Measurements from ENCODE around the gene CNR2. TPM values are rescaled to one million over a fixed set of nuclear protein-coding genes. Genes with fewer than 3 reads are reported as not detected.

CNR2 gene
- total and polyA plus RNA-seq, 2 donors from 2014 or later, result 0.57 TPM; not detected in 1

DNA sequence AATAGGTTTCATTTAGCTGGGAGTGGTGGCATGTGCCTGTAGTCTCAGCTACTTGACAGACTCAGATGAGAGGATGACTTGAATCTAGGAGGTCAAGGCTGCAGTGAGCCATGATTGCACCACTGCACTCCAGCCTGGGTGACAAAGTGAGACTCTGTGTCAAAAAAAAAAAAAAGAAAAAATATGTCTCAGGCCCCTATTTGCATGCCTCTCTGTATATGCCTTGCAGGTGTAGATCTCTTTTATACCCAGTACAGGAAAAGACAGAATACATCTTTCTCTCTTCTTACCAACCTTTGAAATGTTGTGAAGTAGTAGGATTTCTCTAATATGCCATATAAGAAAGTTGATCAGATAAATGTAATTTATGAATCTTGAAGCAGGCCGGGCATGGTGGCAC lies 6.4 kb downstream of the CNR2 start:
- FAIRE-seq (no peak), DNase-seq (no peak)
- no peaks in the 10 kb centered on the region for H3K9me3 ChIP-seq (ENCODE audit: control insufficient read depth in 2 of 3, insufficient read depth in 1 of 3, low read length in 3 of 3)
- intact Hi-C loops (cut with DNase I), result no loop called here
- H3K27me3 ChIP-seq (ENCODE audit: control insufficient read depth, insufficient read depth, low read length), result peaks cover 5% of the 10 kb centered on the region
- TF ChIP-seq, protein P1, sequence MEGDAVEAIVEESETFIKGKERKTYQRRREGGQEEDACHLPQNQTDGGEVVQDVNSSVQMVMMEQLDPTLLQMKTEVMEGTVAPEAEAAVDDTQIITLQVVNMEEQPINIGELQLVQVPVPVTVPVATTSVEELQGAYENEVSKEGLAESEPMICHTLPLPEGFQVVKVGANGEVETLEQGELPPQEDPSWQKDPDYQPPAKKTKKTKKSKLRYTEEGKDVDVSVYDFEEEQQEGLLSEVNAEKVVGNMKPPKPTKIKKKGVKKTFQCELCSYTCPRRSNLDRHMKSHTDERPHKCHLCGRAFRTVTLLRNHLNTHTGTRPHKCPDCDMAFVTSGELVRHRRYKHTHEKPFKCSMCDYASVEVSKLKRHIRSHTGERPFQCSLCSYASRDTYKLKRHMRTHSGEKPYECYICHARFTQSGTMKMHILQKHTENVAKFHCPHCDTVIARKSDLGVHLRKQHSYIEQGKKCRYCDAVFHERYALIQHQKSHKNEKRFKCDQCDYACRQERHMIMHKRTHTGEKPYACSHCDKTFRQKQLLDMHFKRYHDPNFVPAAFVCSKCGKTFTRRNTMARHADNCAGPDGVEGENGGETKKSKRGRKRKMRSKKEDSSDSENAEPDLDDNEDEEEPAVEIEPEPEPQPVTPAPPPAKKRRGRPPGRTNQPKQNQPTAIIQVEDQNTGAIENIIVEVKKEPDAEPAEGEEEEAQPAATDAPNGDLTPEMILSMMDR (IDR thresholded peaks at IDR 0.05; ENCODE audit: borderline replicate concordance, extremely low read depth, insufficient read depth), result no peak
- H3K9ac ChIP-seq (ENCODE audit: low read length in 3 of 3), result no peak overlapping the region
- H3K4me1 ChIP-seq (ENCODE audit: control insufficient read depth in 2 of 3, insufficient read depth in 2 of 3, low read depth in 1 of 3, low read length in 3 of 3), result peaks cover 0 to 4% (median 0%) of the 10 kb centered on the region in 3 donors
- no peak overlapping the region for H3K4me3 ChIP-seq (ENCODE audit: low read length in 3 of 3)
- H3K27ac ChIP-seq (ENCODE audit: low read depth in 2 of 2, low read length in 2 of 2), result no peak overlapping the region
- no peaks in the 10 kb centered on the region for H3K36me3 ChIP-seq (ENCODE audit: control insufficient read depth in 2 of 3, insufficient read depth in 3 of 3, low read length in 3 of 3)

DNA sequence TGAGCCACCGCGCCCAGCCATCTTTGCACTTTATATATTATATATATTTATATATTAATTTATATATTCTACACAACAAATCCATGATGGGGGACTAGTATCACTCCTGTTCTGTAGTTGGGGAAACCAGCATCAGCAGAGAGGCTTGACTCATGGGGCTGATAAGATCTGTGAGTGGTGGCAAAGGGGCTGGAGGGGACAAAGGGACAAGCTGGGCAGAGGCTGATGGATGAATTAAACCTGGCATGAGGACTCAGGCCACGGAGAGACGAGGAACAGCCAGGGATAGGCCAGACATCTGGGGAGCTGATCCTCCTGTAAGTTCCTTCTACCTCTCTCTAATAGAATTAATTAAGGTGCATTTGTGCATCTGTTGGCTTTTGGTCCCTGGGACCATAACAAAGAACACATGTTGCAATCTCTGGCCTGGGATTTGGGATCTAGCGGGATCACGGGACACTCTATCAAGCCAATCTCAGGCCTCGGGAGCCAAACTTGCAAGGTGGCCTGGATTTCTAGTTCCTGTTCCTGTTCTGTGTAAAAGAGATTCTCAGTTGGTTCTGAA lies 7.6 kb downstream of the CNR2 start:
- FAIRE-seq, result no peak
- peaks cover 0 to 4% (median 0%) of the 10 kb centered on the region in 3 donors for H3K4me1 ChIP-seq (ENCODE audit: control insufficient read depth in 2 of 3, insufficient read depth in 2 of 3, low read depth in 1 of 3, low read length in 3 of 3)
- H3K4me3 ChIP-seq (ENCODE audit: low read length in 3 of 3), result no peak overlapping the region
- H3K27ac ChIP-seq (ENCODE audit: low read depth in 2 of 2, low read length in 2 of 2), result no peak overlapping the region
- no peaks in the 10 kb centered on the region for H3K36me3 ChIP-seq (ENCODE audit: control insufficient read depth in 2 of 3, insufficient read depth in 3 of 3, low read length in 3 of 3)
- DNase-seq, result no peak
- intact Hi-C loops (cut with DNase I), result no loop called here
- H3K9ac ChIP-seq (ENCODE audit: low read length in 3 of 3), result no peak overlapping the region
- TF ChIP-seq, protein P1 (IDR thresholded peaks at IDR 0.05; ENCODE audit: borderline replicate concordance, extremely low read depth, insufficient read depth), result no peak
- H3K9me3 ChIP-seq (ENCODE audit: control insufficient read depth in 2 of 3, insufficient read depth in 1 of 3, low read length in 3 of 3), result no peaks in the 10 kb centered on the region
- peaks cover 5% of the 10 kb centered on the region for H3K27me3 ChIP-seq (ENCODE audit: control insufficient read depth, insufficient read depth, low read length)

DNA sequence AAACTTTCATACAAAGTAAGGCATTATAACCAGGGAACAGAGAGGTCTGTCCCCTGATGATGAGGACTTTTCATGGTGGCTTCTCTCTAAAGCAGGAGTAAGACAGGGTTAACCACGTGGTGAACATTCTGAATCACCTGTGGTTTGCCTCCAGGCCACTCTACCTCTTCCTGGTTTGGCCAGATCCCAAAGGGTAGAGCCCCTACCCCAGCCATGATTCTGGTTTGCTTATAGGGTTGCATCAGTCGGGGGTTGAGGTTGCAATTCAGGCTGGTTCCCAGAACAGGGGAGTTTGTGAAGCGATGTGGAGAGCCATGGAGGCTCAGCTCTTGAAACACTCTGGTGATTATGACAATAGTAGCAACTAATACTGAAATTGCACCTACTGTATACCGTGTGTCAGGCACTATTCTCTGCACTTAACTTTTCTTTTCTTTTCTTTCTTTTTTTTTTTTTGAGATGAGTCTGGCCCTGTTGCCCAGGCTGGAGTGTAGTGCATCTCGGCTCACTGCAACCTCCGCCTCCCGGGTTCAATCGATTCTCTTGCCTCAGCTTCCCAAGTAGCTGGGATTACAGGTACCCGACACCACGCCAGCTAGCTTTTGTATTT lies 8.3 kb downstream of the CNR2 start:
- peaks cover 0 to 4% (median 0%) of the 10 kb centered on the region in 3 donors for H3K4me1 ChIP-seq (ENCODE audit: control insufficient read depth in 2 of 3, insufficient read depth in 2 of 3, low read depth in 1 of 3, low read length in 3 of 3)
- H3K9ac ChIP-seq (ENCODE audit: low read length in 3 of 3), result no peak overlapping the region
- FAIRE-seq (no peak), DNase-seq (no peak)
- peaks cover 5% of the 10 kb centered on the region for H3K27me3 ChIP-seq (ENCODE audit: control insufficient read depth, insufficient read depth, low read length)
- H3K27ac ChIP-seq (ENCODE audit: low read depth in 2 of 2, low read length in 2 of 2), result no peak overlapping the region
- H3K9me3 ChIP-seq (ENCODE audit: control insufficient read depth in 2 of 3, insufficient read depth in 1 of 3, low read length in 3 of 3), result no peaks in the 10 kb centered on the region
- no peaks in the 10 kb centered on the region for H3K36me3 ChIP-seq (ENCODE audit: control insufficient read depth in 2 of 3, insufficient read depth in 3 of 3, low read length in 3 of 3)
- TF ChIP-seq, protein P1 (IDR thresholded peaks at IDR 0.05; ENCODE audit: borderline replicate concordance, extremely low read depth, insufficient read depth), result no peak
- intact Hi-C loops (cut with DNase I), result no loop called here
- H3K4me3 ChIP-seq (ENCODE audit: low read length in 3 of 3), result no peak overlapping the region

Data from kidney (tissue), 14 donors.